GM12874 (cell line): Measurements from ENCODE around the gene ECM2.

Source experiments
- CTCF ChIP-seq: IDR thresholded peaks from 2 replicates; pipeline ENCODE4 v1.5.1; 2011; ENCODE audit warnings: low read depth, mild to moderate bottlenecking, control low read depth, low read length, moderate library complexity; ENCODE audit not compliant: insufficient read depth

Gene ECM2

GRCh38 chr9:92483627-92484545 lies 51.9 kb downstream of the ECM2 start:
- no peak for TF ChIP-seq CTCF

- TF ChIP-seq CTCF = no peak
These were observed 53.0 kb downstream of the ECM2 start for GRCh38 chr9:92482805-92483204.

- TF ChIP-seq CTCF = no peak
These were observed 53.5 kb downstream of the ECM2 start, which contains the start of gene ASPN for GRCh38 chr9:92482329-92482728. TSS of gene ASPN (minus strand) at chr9:92482506.

GRCh38 chr9:92480986-92481633 lies 54.7 kb downstream of the ECM2 start:
- TF ChIP-seq CTCF = no peak

GRCh38 chr9:92480291-92480771 lies 55.5 kb downstream of the ECM2 start:
- no peak for TF ChIP-seq CTCF

- TF ChIP-seq CTCF = no peak
These were observed 56.4 kb downstream of the ECM2 start for GRCh38 chr9:92479346-92479745.

- TF ChIP-seq CTCF = no peak
These were observed 57.0 kb downstream of the ECM2 start for GRCh38 chr9:92478783-92479182.
